Astrocyte (in vitro differentiated cells and primary cell): ENCODE measurements around the gene NLRP10. TPM values are rescaled to one million over a fixed set of nuclear protein-coding genes. Genes with fewer than 3 reads are reported as not detected.
"Not testable (repeated sequence)": the region's sequence is repeated elsewhere in the genome, so short reads cannot be mapped to it uniquely, and the experiment has no call there.

Source experiments
- DNase-seq: peaks from one replicate; pipeline ENCODE4 v3.0.0-alpha.2; 2010; ENCODE audit warnings: low read depth
- FAIRE-seq: peaks from 2 replicates; lab custom pipeline; 2011; peaks lifted over from hg19 to GRCh38; lab: Jason Lieb, UNC
- H2AFZ ChIP-seq: 2 replicates; pipeline ENCODE4 v1.6.0; 2012; ENCODE audit warnings: low read depth, low read length, inconsistent platforms
- H3K27ac ChIP-seq: 2 replicates; pipeline ENCODE4 v1.5.1; 2011; ENCODE audit warnings: low read depth, low read length, inconsistent platforms
- H3K27me3 ChIP-seq: 2 replicates; pipeline ENCODE4 v1.6.0; 2011; ENCODE audit warnings: low read length, inconsistent platforms; ENCODE audit not compliant: insufficient read depth
- H3K36me3 ChIP-seq: 2 replicates; pipeline ENCODE4 v1.5.1; 2011; ENCODE audit warnings: low read length, inconsistent platforms; ENCODE audit not compliant: insufficient read depth
- H3K4me1 ChIP-seq: 2 replicates; pipeline ENCODE4 v1.5.1; 2011; ENCODE audit warnings: low read length, inconsistent platforms; ENCODE audit not compliant: insufficient read depth
- H3K4me2 ChIP-seq: 2 replicates; pipeline ENCODE4 v1.6.0; 2012; ENCODE audit warnings: low read length, inconsistent platforms
- H3K4me3 ChIP-seq: 2 replicates; pipeline ENCODE4 v1.5.1; 2011; ENCODE audit warnings: low read depth, mild to moderate bottlenecking, low read length, inconsistent platforms; ENCODE audit not compliant: insufficient read depth
- H3K79me2 ChIP-seq: 2 replicates; pipeline ENCODE4 v1.6.0; 2012; ENCODE audit warnings: mild to moderate bottlenecking, low read length, inconsistent platforms; ENCODE audit not compliant: insufficient read depth
- H3K9ac ChIP-seq: 2 replicates; pipeline ENCODE4 v1.6.0; 2012; ENCODE audit warnings: mild to moderate bottlenecking, low read length, inconsistent platforms
- H3K9me3 ChIP-seq: 2 replicates; pipeline ENCODE4 v1.5.1; 2012; ENCODE audit warnings: low read depth, mild to moderate bottlenecking, low read length, inconsistent platforms; ENCODE audit not compliant: insufficient read depth
- H4K20me1 ChIP-seq: 2 replicates; pipeline ENCODE4 v1.6.0; 2012; ENCODE audit warnings: low read length, inconsistent platforms; ENCODE audit not compliant: insufficient read depth
- H3K27ac Mint-ChIP-seq: one replicate; pipeline ENCODE4 v1.8.0; 2021; ENCODE audit warnings: mild to moderate bottlenecking, mixed read lengths; ENCODE audit not compliant: unreplicated experiment
- H3K27me3 Mint-ChIP-seq: one replicate; pipeline ENCODE4 v1.8.0; 2021; ENCODE audit warnings: low read depth, mixed read lengths; ENCODE audit not compliant: unreplicated experiment
- H3K36me3 Mint-ChIP-seq: one replicate; pipeline ENCODE4 v1.8.0; 2021; ENCODE audit warnings: low read depth, mixed read lengths; ENCODE audit not compliant: unreplicated experiment
- H3K4me1 Mint-ChIP-seq: one replicate; pipeline ENCODE4 v1.8.0; 2021; ENCODE audit warnings: low read depth, mixed read lengths; ENCODE audit not compliant: unreplicated experiment
- H3K4me3 Mint-ChIP-seq: one replicate; pipeline ENCODE4 v1.8.0; 2021; ENCODE audit warnings: mild to moderate bottlenecking, moderate library complexity, mixed read lengths; ENCODE audit not compliant: unreplicated experiment
- H3K9me3 Mint-ChIP-seq: one replicate; pipeline ENCODE4 v1.8.0; 2021; ENCODE audit warnings: mild to moderate bottlenecking, mixed read lengths; ENCODE audit not compliant: unreplicated experiment
- CTCF ChIP-seq: IDR thresholded peaks from 2 replicates; pipeline ENCODE4 v1.5.1; 2011; ENCODE audit warnings: low read depth, mild to moderate bottlenecking, inconsistent platforms, low read length, moderate library complexity; ENCODE audit not compliant: insufficient read depth
- EZH2 ChIP-seq: IDR thresholded peaks from 2 replicates; pipeline ENCODE4 v1.6.1; 2012; ENCODE audit warnings: mild to moderate bottlenecking, low read length, inconsistent platforms; ENCODE audit not compliant: insufficient read depth
- total RNA-seq: library from RNA; stranded (reverse); gene quantifications from 2 replicates; pipeline ENCODE4 v1.2.1, GENCODE V29; 2021

Gene NLRP10
- total RNA-seq, 1 donor from 2014 or later: 3.1 TPM

GRCh38 chr11:8000390-8000789, 35.1 kb upstream of the NLRP10 start:
- H3K36me3 Mint-ChIP-seq: peaks cover 8% of the 10 kb centered on the region
- FAIRE-seq: no peak
- peaks cover 7% of the 10 kb centered on the region for H3K27me3 Mint-ChIP-seq
- no peak overlapping the region for H3K4me2 ChIP-seq
- H4K20me1 ChIP-seq: no peaks in the 10 kb centered on the region
- H3K4me3 ChIP-seq: no peak overlapping the region
- H3K9me3 Mint-ChIP-seq: no peaks in the 10 kb centered on the region
- no peaks in the 10 kb centered on the region for H3K79me2 ChIP-seq
- H3K36me3 ChIP-seq: peaks cover 32% of the 10 kb centered on the region
- no peaks in the 10 kb centered on the region for H3K9me3 ChIP-seq
- H3K4me1 Mint-ChIP-seq: no peaks in the 10 kb centered on the region
- no peak overlapping the region for H3K27ac Mint-ChIP-seq
- no peaks in the 10 kb centered on the region for H3K4me1 ChIP-seq
- TF ChIP-seq CTCF (no peak), EZH2 (no peak)
- no peaks in the 10 kb centered on the region for H3K27me3 ChIP-seq
- no peak overlapping the region for H3K27ac ChIP-seq
- no peak overlapping the region for H2AFZ ChIP-seq
- no peak overlapping the region for H3K9ac ChIP-seq
- no peak for DNase-seq
- no peak overlapping the region for H3K4me3 Mint-ChIP-seq

- no peaks in the 10 kb centered on the region for H3K79me2 ChIP-seq
- H2AFZ ChIP-seq: no peak overlapping the region
- H3K9me3 Mint-ChIP-seq: no peaks in the 10 kb centered on the region
- H3K36me3 Mint-ChIP-seq: peaks cover 11% of the 10 kb centered on the region
- no peaks in the 10 kb centered on the region for H3K27me3 ChIP-seq
- H3K4me3 ChIP-seq: no peak overlapping the region
- H3K4me1 ChIP-seq: no peaks in the 10 kb centered on the region
- no peak overlapping the region for H3K27ac ChIP-seq
- no peak overlapping the region for H3K9ac ChIP-seq
- no peak for DNase-seq
- TF ChIP-seq CTCF (no peak), EZH2 (no peak)
- no peak overlapping the region for H3K4me3 Mint-ChIP-seq
- H3K4me1 Mint-ChIP-seq: no peaks in the 10 kb centered on the region
- no peak for FAIRE-seq
- peaks cover 37% of the 10 kb centered on the region for H3K36me3 ChIP-seq
- no peak overlapping the region for H3K27ac Mint-ChIP-seq
- H3K9me3 ChIP-seq: no peaks in the 10 kb centered on the region
- peaks cover 2% of the 10 kb centered on the region for H4K20me1 ChIP-seq
- peaks cover 3% of the 10 kb centered on the region for H3K27me3 Mint-ChIP-seq
- H3K4me2 ChIP-seq: no peak overlapping the region
These were observed 34.5 kb upstream of the NLRP10 start for GRCh38 chr11:7999795-8000194.

GRCh38 chr11:7994581-7995278, 29.5 kb upstream of the NLRP10 start:
- peaks cover 38% of the 10 kb centered on the region for H4K20me1 ChIP-seq
- peaks cover 38% of the 10 kb centered on the region for H3K36me3 Mint-ChIP-seq
- H2AFZ ChIP-seq: no peak overlapping the region
- H3K4me3 Mint-ChIP-seq: no peak overlapping the region
- H3K27me3 ChIP-seq: no peaks in the 10 kb centered on the region
- no peaks in the 10 kb centered on the region for H3K4me1 ChIP-seq
- no peaks in the 10 kb centered on the region for H3K9me3 Mint-ChIP-seq
- H3K36me3 ChIP-seq: peaks cover 79% of the 10 kb centered on the region
- TF ChIP-seq EZH2: no peak
- no peak for TF ChIP-seq CTCF
- H3K27ac ChIP-seq: no peak overlapping the region
- H3K9ac ChIP-seq: no peak overlapping the region
- H3K27ac Mint-ChIP-seq: no peak overlapping the region
- H3K27me3 Mint-ChIP-seq: no peaks in the 10 kb centered on the region
- H3K9me3 ChIP-seq: no peaks in the 10 kb centered on the region
- H3K4me3 ChIP-seq: no peak overlapping the region
- H3K4me1 Mint-ChIP-seq: peaks cover 7% of the 10 kb centered on the region
- FAIRE-seq (no peak), DNase-seq (no peak)
- peaks cover 26% of the 10 kb centered on the region for H3K79me2 ChIP-seq
- H3K4me2 ChIP-seq: no peak overlapping the region

- peak overlapping the region; percentile 98 for H3K4me3 ChIP-seq
- peaks cover 31% of the 10 kb centered on the region for H3K36me3 ChIP-seq
- FAIRE-seq, H3K27me3 ChIP-seq, H3K9me3 Mint-ChIP-seq, DNase-seq, H3K27me3 Mint-ChIP-seq, H3K9me3 ChIP-seq: not testable (repeated sequence)
- Mint-ChIP-seq H3K4me1 (peaks cover 18% of the 10 kb centered on the region), H3K36me3 (peaks cover 11% of the 10 kb centered on the region), H3K4me3 (peak overlapping the region; percentile 100), H3K27ac (peak overlapping the region; percentile 82)
- peak overlapping the region; percentile 100 for H3K4me2 ChIP-seq
- peaks cover 13% of the 10 kb centered on the region for H3K4me1 ChIP-seq
- peaks cover 52% of the 10 kb centered on the region for H3K79me2 ChIP-seq
- H3K9ac ChIP-seq: peak overlapping the region; percentile 96
- peak overlapping the region; percentile 71 for H3K27ac ChIP-seq
- peaks cover 43% of the 10 kb centered on the region for H4K20me1 ChIP-seq
- peak overlapping the region; percentile 71 for H2AFZ ChIP-seq
These were observed 22.3 kb upstream of the NLRP10 start for GRCh38 chr11:7987560-7987883.
